Kidney (tissue), 14 donors: Measurements from ENCODE around the gene ARID5B. TPM values are rescaled to one million over a fixed set of nuclear protein-coding genes. Genes with fewer than 3 reads are reported as not detected.

ENCODE experiments used
- DNase-seq, 5 donors: peaks; one replicate each; pipeline ENCODE4 v3.0.0-alpha.2; 2013 to 2020
- FAIRE-seq: peaks from 2 replicates; lab custom pipeline; 2012; peaks lifted over from hg19 to GRCh38; lab: Jason Lieb, UNC
- H3K27ac ChIP-seq, 2 donors: one replicate each; pipeline ENCODE4 v1.7.0; 2013; ENCODE audit warnings: low read depth in 2 of 2, low read length in 2 of 2, inconsistent platforms in 1 of 2
- H3K27me3 ChIP-seq: one replicate; pipeline ENCODE4 v1.7.1; 2013; ENCODE audit warnings: low read length, inconsistent platforms; ENCODE audit not compliant: control insufficient read depth, insufficient read depth
- H3K36me3 ChIP-seq, 3 donors: one replicate each; pipeline versions ENCODE4 v1.7.0 to v1.7.1; 2013; ENCODE audit warnings: low read length in 3 of 3, control low read depth in 1 of 3, inconsistent platforms in 1 of 3; ENCODE audit not compliant: insufficient read depth in 3 of 3, control insufficient read depth in 2 of 3
- H3K4me1 ChIP-seq, 3 donors: one replicate each; pipeline versions ENCODE4 v1.7.0 to v1.7.1; 2013; ENCODE audit warnings: low read length in 3 of 3, inconsistent platforms in 1 of 3, low read depth in 1 of 3; ENCODE audit not compliant: control insufficient read depth in 2 of 3, insufficient read depth in 2 of 3
- H3K4me3 ChIP-seq, 3 donors: one replicate each; pipeline versions ENCODE4 v1.7.0 to v1.8.1; 2013; ENCODE audit warnings: low read length in 3 of 3, control low read depth in 1 of 3, inconsistent platforms in 1 of 3
- H3K9ac ChIP-seq, 3 donors: one replicate each; pipeline versions ENCODE4 v1.7.0 to v1.7.1; 2013; ENCODE audit warnings: low read length in 3 of 3, control low read depth in 1 of 3, inconsistent platforms in 1 of 3
- H3K9me3 ChIP-seq, 3 donors: one replicate each; pipeline versions ENCODE4 v1.7.0 to v1.7.1; 2013; ENCODE audit warnings: low read length in 3 of 3, control low read depth in 1 of 3, inconsistent platforms in 1 of 3; ENCODE audit not compliant: control insufficient read depth in 2 of 3, insufficient read depth in 1 of 3
- intact Hi-C: fragments of 100-400 bp; cut with DNase I; formaldehyde crosslinking; loops from one replicate; pipeline ENCODE4 v1.11.1; 2022
- polyA plus RNA-seq: library from polyadenylated mRNA; stranded (reverse); fragments of 350-450 nt; fragmentation: Illumina TruSeq; extraction: RNeasy Lipid Tissue Mini Kit (QIAGEN cat#74804); gene quantifications from one replicate; pipeline ENCODE4 v1.2.3, GENCODE V29; 2014; ENCODE audit warnings: low read depth, low replicate concordance; ENCODE audit not compliant: insufficient read depth
- total RNA-seq: library from RNA; stranded (reverse); fragmentation: NEBNext Ultra II Directional; extraction: Animal tissue kit (Norgen Biotek cat#: 25700); gene quantifications from one replicate; pipeline ENCODE4 v1.2.1, GENCODE V29; 2021
- TF ChIP-seq, protein P1 (sequence below): IDR thresholded peaks from 3 replicates; pipeline ENCODE4 v1.5.1; 2012; ENCODE audit warnings: mild to moderate bottlenecking, moderate library complexity, borderline replicate concordance; ENCODE audit not compliant: insufficient read depth; ENCODE audit errors: extremely low read depth
- donor health status: control.
- donor health status: control.
- donor health status: control.
- donor health status: control.
- donor health status: control.
- donor health status: DM: yes; HTN: yes; CAD: no.
- donor health status: Normal renal cell carcinoma (clear cell type).

The ARID5B gene
- total and polyA plus RNA-seq, 2 donors from 2014 or later = 8.6 to 77.9 TPM

DNA sequence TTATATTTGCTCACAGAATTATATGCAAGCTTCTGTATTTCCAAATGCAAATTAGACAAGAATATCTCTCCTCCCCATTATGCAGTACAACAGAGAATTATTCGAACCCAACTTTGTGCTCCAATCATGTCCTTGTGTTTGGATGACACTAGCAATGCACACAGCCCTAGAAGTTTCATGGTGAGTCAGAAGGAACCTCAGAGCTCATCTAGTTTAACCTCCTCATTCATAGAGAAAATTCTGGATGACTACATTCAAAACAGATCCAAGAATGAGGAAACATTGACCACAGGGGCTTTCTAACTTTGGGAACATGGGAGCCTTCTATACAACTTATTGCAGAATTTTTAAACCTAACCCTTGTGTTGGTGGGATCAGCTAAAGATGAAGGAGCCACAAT is 12.8 kb upstream of the ARID5B start:
- Histone ChIP-seq H3K9me3 (no peaks in the 10 kb centered on the region), H3K4me3 (no peak overlapping the region), H3K36me3 (no peaks in the 10 kb centered on the region), H3K27ac (no peak overlapping the region), H3K9ac (no peak overlapping the region), H3K4me1 (no peaks in the 10 kb centered on the region), H3K27me3 (no peaks in the 10 kb centered on the region)
- no peak for FAIRE-seq
- intact Hi-C loops = no loop called here
- no peak for DNase-seq
- TF ChIP-seq, protein P1, sequence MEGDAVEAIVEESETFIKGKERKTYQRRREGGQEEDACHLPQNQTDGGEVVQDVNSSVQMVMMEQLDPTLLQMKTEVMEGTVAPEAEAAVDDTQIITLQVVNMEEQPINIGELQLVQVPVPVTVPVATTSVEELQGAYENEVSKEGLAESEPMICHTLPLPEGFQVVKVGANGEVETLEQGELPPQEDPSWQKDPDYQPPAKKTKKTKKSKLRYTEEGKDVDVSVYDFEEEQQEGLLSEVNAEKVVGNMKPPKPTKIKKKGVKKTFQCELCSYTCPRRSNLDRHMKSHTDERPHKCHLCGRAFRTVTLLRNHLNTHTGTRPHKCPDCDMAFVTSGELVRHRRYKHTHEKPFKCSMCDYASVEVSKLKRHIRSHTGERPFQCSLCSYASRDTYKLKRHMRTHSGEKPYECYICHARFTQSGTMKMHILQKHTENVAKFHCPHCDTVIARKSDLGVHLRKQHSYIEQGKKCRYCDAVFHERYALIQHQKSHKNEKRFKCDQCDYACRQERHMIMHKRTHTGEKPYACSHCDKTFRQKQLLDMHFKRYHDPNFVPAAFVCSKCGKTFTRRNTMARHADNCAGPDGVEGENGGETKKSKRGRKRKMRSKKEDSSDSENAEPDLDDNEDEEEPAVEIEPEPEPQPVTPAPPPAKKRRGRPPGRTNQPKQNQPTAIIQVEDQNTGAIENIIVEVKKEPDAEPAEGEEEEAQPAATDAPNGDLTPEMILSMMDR = no peak

DNA sequence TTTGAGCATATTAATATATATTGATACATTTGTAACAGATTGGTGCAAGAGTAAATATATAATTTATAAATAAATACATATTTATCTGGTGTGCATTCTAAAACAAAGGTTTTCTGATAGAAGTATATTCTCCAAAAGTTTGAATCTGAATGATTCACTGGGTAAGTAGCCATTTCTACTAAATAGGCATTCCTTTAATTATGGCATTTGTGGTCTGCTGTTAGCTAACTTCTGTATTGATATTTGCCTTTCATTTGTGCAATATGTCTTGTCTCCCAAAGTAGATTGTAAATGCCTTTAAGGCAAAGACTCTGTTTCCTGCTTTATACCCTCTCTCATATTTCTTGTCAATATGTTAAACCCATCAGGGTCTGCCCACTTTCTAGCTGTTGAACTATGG is 11.1 kb upstream of the ARID5B start:
- no peak for DNase-seq
- Histone ChIP-seq H3K4me1 (no peaks in the 10 kb centered on the region), H3K4me3 (no peak overlapping the region), H3K9me3 (no peaks in the 10 kb centered on the region), H3K36me3 (no peaks in the 10 kb centered on the region), H3K27ac (no peak overlapping the region), H3K9ac (no peak overlapping the region), H3K27me3 (no peaks in the 10 kb centered on the region)
- FAIRE-seq = no peak
- TF ChIP-seq, protein P1 = no peak
- intact Hi-C loops = no loop called here

DNA sequence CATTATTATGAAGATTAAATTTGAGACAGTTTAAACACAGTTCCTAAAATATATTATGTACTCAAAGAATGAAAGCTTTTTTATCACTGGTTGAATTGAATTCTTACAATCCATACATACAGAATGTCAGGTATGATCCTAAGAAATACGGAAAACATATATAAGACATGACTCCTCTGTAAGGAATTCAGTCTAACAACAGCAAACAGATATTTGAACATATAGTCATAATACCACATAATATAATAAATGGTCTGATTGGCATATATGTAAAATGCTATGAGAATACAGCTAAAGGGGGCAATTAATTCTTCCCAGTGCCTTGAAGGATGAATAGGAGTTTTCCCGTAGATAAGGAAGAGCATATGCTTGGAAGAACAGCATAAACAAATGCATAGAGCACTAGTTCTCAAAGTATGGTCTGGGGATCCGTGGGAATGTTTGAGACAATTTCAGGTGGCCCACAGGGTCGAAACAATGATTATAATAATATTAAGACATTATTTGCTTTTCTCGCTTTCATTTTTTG is 10.6 kb upstream of the ARID5B start:
- Histone ChIP-seq H3K27me3 (no peaks in the 10 kb centered on the region), H3K36me3 (no peaks in the 10 kb centered on the region), H3K4me1 (no peaks in the 10 kb centered on the region), H3K27ac (no peak overlapping the region), H3K9ac (no peak overlapping the region), H3K4me3 (no peak overlapping the region), H3K9me3 (no peaks in the 10 kb centered on the region)
- TF ChIP-seq, protein P1 = no peak
- DNase-seq = no peak
- no peak for FAIRE-seq
- intact Hi-C loops = no loop called here
